Smooth muscle cell (in vitro differentiated cells): ENCODE measurements around the gene GYS1. TPM values are rescaled to one million over a fixed set of nuclear protein-coding genes. Genes with fewer than 3 reads are reported as not detected.

Source experiments
- DNase-seq: peaks from one replicate; lab custom pipeline; 2025; ENCODE audit not compliant: unreplicated experiment; lab: John Stamatoyannopoulos, UW
- H2AFZ ChIP-seq: fragments of 200-600 bp; sonication (generic); 2 replicates; pipeline ENCODE4 v1.6.0; 2016; ENCODE audit warnings: antibody characterized with exemption, low read depth, mild to moderate bottlenecking
- H3F3A ChIP-seq: fragments of 200-600 bp; sonication (generic); 2 replicates; pipeline ENCODE4 v1.6.0; 2017; ENCODE audit warnings: antibody characterized with exemption, low read depth
- H3K27ac ChIP-seq: fragments of 200-600 bp; sonication (generic); 2 replicates; pipeline ENCODE4 v1.5.1; 2016; ENCODE audit warnings: low read depth, mild to moderate bottlenecking
- H3K27me3 ChIP-seq: fragments of 200-600 bp; sonication (generic); 2 replicates; pipeline ENCODE4 v1.6.1; 2016; ENCODE audit warnings: low read depth, mild to moderate bottlenecking
- H3K36me3 ChIP-seq: fragments of 200-600 bp; sonication (generic); 2 replicates; pipeline ENCODE4 v1.5.1; 2016; ENCODE audit warnings: low read depth
- H3K4me1 ChIP-seq: fragments of 200-600 bp; sonication (generic); 2 replicates; pipeline ENCODE4 v1.5.1; 2016; ENCODE audit warnings: low read depth
- H3K4me2 ChIP-seq: fragments of 200-600 bp; sonication (generic); 2 replicates; pipeline ENCODE4 v1.6.0; 2016; ENCODE audit warnings: mild to moderate bottlenecking
- H3K4me3 ChIP-seq: fragments of 200-600 bp; sonication (generic); 2 replicates; pipeline ENCODE4 v1.5.1; 2016; ENCODE audit warnings: mild to moderate bottlenecking
- H3K79me2 ChIP-seq: fragments of 200-600 bp; sonication (generic); 2 replicates; pipeline ENCODE4 v1.6.0; 2016; ENCODE audit warnings: low read depth, mild to moderate bottlenecking
- H3K9ac ChIP-seq: fragments of 200-600 bp; sonication (generic); 2 replicates; pipeline ENCODE4 v1.6.0; 2016; ENCODE audit warnings: low read depth
- H3K9me3 ChIP-seq: fragments of 200-600 bp; sonication (generic); replicated peaks from 2 replicates; pipeline ENCODE4 v1.5.1; 2016; ENCODE audit warnings: low read depth
- H4K20me1 ChIP-seq: fragments of 200-600 bp; sonication (generic); 2 replicates; pipeline ENCODE4 v1.6.0; 2016; ENCODE audit warnings: low read depth
- WGBS: methylation state at CpG from one replicate; pipeline ENCODE4 v1.1.7; 2016; ENCODE audit warnings: low lambda C conversion rate; 5-methylcytosine and 5-hydroxymethylcytosine counted together
- polyA plus RNA-seq: library from polyadenylated mRNA; unstranded; fragments of >200 nt; fragmentation: Nextera tagmentation; extraction: Ambion mirVana; gene quantifications from 2 replicates; pipeline ENCODE4 v1.2.1, GENCODE V29; 2016
- total RNA-seq: library from RNA; depleted of rRNA; stranded (reverse); fragments of >200 nt; gene quantifications from 2 replicates; pipeline ENCODE4 v1.2.3, GENCODE V29; 2014
- TF ChIP-seq, protein P1 (sequence below): fragments of 200-600 bp; sonication (generic); IDR thresholded peaks from 2 replicates; pipeline ENCODE4 v1.5.1; 2017; ENCODE audit warnings: borderline replicate concordance, mild to moderate bottlenecking, antibody characterized with exemption; ENCODE audit not compliant: insufficient read depth, poor library complexity, severe bottlenecking

The GYS1 gene
- total and polyA plus RNA-seq, 2 experiments from 2014 or later = 58.1 to 82.6 TPM

DNA sequence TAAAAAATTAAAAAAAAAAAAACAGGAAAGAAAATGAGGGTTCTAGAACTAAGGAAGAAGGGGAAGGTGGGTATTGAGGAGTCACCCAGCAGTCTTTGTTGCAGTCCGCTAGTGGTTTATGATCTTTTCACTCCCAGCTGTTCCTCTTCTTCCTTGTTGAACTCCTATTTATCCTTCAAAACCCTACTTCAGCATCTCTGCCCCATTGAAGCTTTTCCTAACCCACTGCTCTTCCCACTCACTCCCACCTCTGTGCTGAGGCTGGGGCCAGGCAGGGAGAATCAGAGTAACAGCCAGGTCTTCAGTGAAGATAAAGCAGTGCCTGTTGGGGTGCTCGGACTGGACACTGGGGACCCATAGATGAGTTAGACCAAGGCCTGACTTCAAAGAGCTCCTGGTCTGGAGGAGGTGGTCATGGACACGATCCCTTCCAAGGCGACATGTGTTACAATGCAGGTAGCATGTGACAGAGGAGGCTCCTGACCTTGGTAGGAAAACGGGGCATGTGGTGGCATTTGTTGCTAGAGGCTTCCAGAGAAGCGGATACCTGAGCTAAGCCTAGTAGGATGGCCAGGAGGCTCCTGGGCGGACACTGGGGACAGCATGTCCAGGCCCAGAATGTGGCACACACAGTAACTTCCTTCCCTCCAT lies 12.0 kb upstream of the GYS1 start:
- no peaks in the 10 kb centered on the region for H3K36me3 ChIP-seq

DNA sequence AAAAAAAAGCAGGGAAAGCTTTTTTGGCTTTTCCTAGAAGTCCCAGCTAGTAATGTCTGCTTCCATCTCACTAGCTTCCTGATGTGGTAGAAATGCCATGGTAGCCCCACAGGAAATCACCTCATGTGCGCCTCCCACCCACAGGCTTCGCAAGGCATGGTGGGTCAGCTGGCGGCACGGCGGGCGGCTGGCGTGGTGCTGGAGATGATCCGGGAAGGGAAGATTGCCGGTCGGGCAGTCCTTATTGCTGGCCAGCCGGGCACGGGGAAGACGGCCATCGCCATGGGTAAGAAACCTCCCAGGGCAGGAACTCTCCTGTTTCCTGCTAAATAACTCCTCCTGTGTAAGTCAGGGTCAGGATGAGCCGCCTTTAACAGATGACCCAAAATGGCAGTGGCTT lies 11.0 kb upstream of the GYS1 start:
- Histone ChIP-seq H3K4me1 (no peaks in the 10 kb centered on the region), H2AFZ (no peak overlapping the region), H3K36me3 (no peaks in the 10 kb centered on the region), H3K79me2 (no peaks in the 10 kb centered on the region), H3K9me3 (no peaks in the 10 kb centered on the region), H3K27me3 (no peaks in the 10 kb centered on the region), H3K27ac (no peak overlapping the region), H3K4me2 (no peak overlapping the region), H3K4me3 (no peak overlapping the region), H3F3A (no peaks in the 10 kb centered on the region), H3K9ac (no peak overlapping the region), H4K20me1 (peaks cover 5% of the 10 kb centered on the region)
- 98% methylated on average over 15 of the region's 15 CpGs for WGBS
- DNase-seq = no peak
- TF ChIP-seq, protein P1, sequence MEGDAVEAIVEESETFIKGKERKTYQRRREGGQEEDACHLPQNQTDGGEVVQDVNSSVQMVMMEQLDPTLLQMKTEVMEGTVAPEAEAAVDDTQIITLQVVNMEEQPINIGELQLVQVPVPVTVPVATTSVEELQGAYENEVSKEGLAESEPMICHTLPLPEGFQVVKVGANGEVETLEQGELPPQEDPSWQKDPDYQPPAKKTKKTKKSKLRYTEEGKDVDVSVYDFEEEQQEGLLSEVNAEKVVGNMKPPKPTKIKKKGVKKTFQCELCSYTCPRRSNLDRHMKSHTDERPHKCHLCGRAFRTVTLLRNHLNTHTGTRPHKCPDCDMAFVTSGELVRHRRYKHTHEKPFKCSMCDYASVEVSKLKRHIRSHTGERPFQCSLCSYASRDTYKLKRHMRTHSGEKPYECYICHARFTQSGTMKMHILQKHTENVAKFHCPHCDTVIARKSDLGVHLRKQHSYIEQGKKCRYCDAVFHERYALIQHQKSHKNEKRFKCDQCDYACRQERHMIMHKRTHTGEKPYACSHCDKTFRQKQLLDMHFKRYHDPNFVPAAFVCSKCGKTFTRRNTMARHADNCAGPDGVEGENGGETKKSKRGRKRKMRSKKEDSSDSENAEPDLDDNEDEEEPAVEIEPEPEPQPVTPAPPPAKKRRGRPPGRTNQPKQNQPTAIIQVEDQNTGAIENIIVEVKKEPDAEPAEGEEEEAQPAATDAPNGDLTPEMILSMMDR = no peak

More for the DNA sequence above, 12.0 kb upstream of the GYS1 start:
- Histone ChIP-seq H4K20me1 (peaks cover 5% of the 10 kb centered on the region), H3K4me2 (no peak overlapping the region), H3K27ac (no peak overlapping the region), H3K27me3 (no peaks in the 10 kb centered on the region), H3K4me3 (no peak overlapping the region), H3K79me2 (no peaks in the 10 kb centered on the region), H2AFZ (no peak overlapping the region), H3K9me3 (no peaks in the 10 kb centered on the region), H3K9ac (no peak overlapping the region), H3K4me1 (no peaks in the 10 kb centered on the region), H3F3A (no peaks in the 10 kb centered on the region)
- WGBS = 97% methylated on average over 7 of the region's 7 CpGs
- no peak for DNase-seq
- TF ChIP-seq, protein P1 = no peak

DNA sequence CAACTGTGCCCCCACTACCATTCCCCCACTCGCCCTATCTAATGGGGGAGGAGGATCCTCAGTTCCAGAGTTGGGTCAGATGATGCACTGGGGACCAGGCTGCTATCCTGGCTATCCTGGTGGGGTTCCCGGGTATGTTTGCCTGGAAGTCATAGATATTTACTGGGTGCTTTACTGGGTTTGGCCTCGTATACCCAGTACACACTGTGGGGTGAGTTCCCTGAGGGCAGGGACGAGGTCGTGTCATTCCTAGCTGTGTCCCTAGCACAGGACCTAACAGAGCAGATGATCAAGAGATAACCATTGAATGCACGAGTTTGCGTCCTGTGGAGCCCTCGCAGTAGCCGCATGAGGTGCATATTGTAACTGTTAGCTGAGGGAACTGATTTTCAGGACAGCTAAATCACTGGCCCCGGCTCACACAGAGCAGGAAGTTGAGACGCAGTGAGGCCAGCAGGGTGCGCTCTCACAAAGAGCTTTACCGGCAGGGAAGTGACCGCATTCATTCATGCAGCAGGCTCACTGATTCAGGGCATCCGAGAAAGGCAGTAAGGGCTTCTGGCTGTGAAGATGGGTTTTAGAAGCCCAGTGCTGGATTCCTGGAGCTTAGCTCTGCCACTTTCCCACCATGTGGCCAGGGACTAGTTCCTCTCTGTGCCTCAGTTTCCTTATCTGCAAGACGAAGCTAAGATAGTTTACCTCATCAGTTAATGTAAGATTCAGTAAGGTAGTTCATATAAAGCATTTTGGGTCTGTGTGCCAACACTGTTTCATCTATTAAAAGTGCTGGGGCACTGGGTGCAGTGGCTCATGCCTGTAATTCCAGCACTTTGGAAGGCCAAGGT lies 6.6 kb upstream of the GYS1 start:
- TF ChIP-seq, protein P1 = peak; percentile 54
- H3K4me2 ChIP-seq = no peak overlapping the region
- 59% methylated on average over 16 of the region's 16 CpGs for WGBS
- H3K79me2 ChIP-seq = peaks cover 27% of the 10 kb centered on the region
- DNase-seq = no peak
- H3F3A ChIP-seq = no peaks in the 10 kb centered on the region
- no peak overlapping the region for H2AFZ ChIP-seq
- H3K9me3 ChIP-seq = no peaks in the 10 kb centered on the region
- H4K20me1 ChIP-seq = peaks cover 16% of the 10 kb centered on the region
- peaks cover 1% of the 10 kb centered on the region for H3K4me1 ChIP-seq
- H3K9ac ChIP-seq = no peak overlapping the region
- H3K27me3 ChIP-seq = no peaks in the 10 kb centered on the region
- no peaks in the 10 kb centered on the region for H3K36me3 ChIP-seq
- H3K27ac ChIP-seq = no peak overlapping the region
- no peak overlapping the region for H3K4me3 ChIP-seq
